ENCODE measurements around the gene TAPBPL. TPM values are rescaled to one million over a fixed set of nuclear protein-coding genes. Genes with fewer than 3 reads are reported as not detected.

The TAPBPL gene
- total and polyA plus RNA-seq, 2 of the 13 experiments (the other 11 are each of a cell fraction or from before 2014, with no cell fraction given) = 10.0 to 14.5 TPM

- in situ Hi-C loops (cut with HindIII; ENCODE audit: extremely low pct_ligation_motif_present, low pct_unique_long_range_greater_than_20kb) (loop anchor here (25.0 kb wide), 1 partner anchor 407 kb away; no protein-coding TSS in a partner anchor), intact Hi-C loops (cut with micrococcal nuclease; ENCODE audit: unreplicated experiment) (loop anchor here (10.0 kb wide), 1 partner anchor 134 kb away; no protein-coding TSS in a partner anchor)
- no TSS peak for BruUV-seq (replicated peaks)
- DNase-seq (ENCODE audit: low spot score) (no peak), FAIRE-seq (no peak), ATAC-seq (no peak)
- Histone ChIP-seq H2AFZ (ENCODE audit: low read length) (no peak overlapping the region), H3K9ac (ENCODE audit: insufficient read depth, low read depth, low read length) (no peak overlapping the region), H3K27ac (ENCODE audit: extremely low read length, insufficient read depth, low read length) (no peak overlapping the region), H3K36me3 (replicated peaks in 1 of 2; ENCODE audit: control insufficient read depth in 1 of 2, insufficient read depth in 2 of 2, low read length in 2 of 2) (peaks cover 6 to 9% of the 10 kb centered on the region in 2 experiments; a peak in 3 of 5 replicates), H3K9me3 (ENCODE audit: low read length) (no peaks in the 10 kb centered on the region), H3K4me3 (replicated peaks in 1 of 3; ENCODE audit: insufficient read depth in 1 of 3, low read depth in 2 of 3, low read length in 3 of 3) (no peak overlapping the region), H3K4me2 (ENCODE audit: low read depth, low read length) (peak overlapping the region; percentile 98), H4K20me1 (ENCODE audit: insufficient read depth, low read length) (no peaks in the 10 kb centered on the region), H3K27me3 (ENCODE audit: control insufficient read depth in 1 of 2, insufficient read depth in 2 of 2, low read length in 2 of 2) (no peaks in the 10 kb centered on the region), H3K4me1 (ENCODE audit: insufficient read depth, low read length) (peaks cover 38% of the 10 kb centered on the region), H3K79me2 (ENCODE audit: insufficient read depth, low read length) (no peaks in the 10 kb centered on the region)
- 86% methylated on average over 6 of the region's 6 CpGs for WGBS (ENCODE audit: low lambda C conversion rate)
- POLR2A ChIA-PET = interaction anchor here (1.2 to 4.2 kb wide), 7 partner anchors 17 to 133 kb away, joined by 4 to 68 read pairs (median 32); partner anchors contain the start of genes GAPDH, LTBR, MRPL51 and TAPBPL
- TF ChIP-seq ZNF276 (CRISPR knock-in tag; IDR thresholded peaks at IDR 0.05; ENCODE audit: low read depth) (no peak), RFX1 (IDR thresholded peaks at IDR 0.05) (no peak), ZNF691 (CRISPR knock-in tag; IDR thresholded peaks at IDR 0.05; ENCODE audit: borderline replicate concordance, low read depth) (no peak)
- CTCF ChIA-PET (ENCODE audit: low intra/inter-chr PET ratio, low total read pairs) = no interaction called here
Observed at GRCh38 chr12:6469092-6469491, 17.2 kb downstream of the TAPBPL start.

Measured in HepG2 (cell line).